Thoracic aorta (tissue), 2 donors: ENCODE measurements around the gene KRCC1. TPM values are rescaled to one million over a fixed set of nuclear protein-coding genes. Genes with fewer than 3 reads are reported as not detected.

ENCODE experiments used
- ATAC-seq: fragments of 150-250 bp; one replicate; pipeline ENCODE4 v1.8.0; 2017; ENCODE audit warnings: low read depth; ENCODE audit not compliant: insufficient number of reproducible peaks, low FRiP score
- DNase-seq: peaks from one replicate; pipeline ENCODE4 v3.0.0-alpha.2; 2020; ENCODE audit warnings: low spot score
- H3K27ac ChIP-seq, 2 donors: fragments of 200-600 bp; sonication (generic); 1 replicate in 1 of 2; 2 replicates in 1 of 2; pipeline ENCODE4 v1.5.1; 2016; ENCODE audit warnings: mild to moderate bottlenecking in 2 of 2, moderate library complexity in 2 of 2
- H3K27me3 ChIP-seq: fragments of 200-600 bp; sonication (generic); replicated peaks from 2 replicates; pipeline ENCODE4 v1.6.0; 2016; ENCODE audit warnings: mild to moderate bottlenecking; ENCODE audit not compliant: insufficient read depth
- H3K36me3 ChIP-seq: fragments of 200-600 bp; sonication (generic); one replicate; pipeline ENCODE4 v1.5.1; 2016
- H3K4me1 ChIP-seq, 2 donors: fragments of 200-600 bp; sonication (generic); 1 replicate in 1 of 2; 2 replicates in 1 of 2; pipeline versions ENCODE4 v1.5.1 to v1.6.0; 2016; ENCODE audit warnings: low read depth in 2 of 2, mild to moderate bottlenecking in 1 of 2; ENCODE audit not compliant: control insufficient read depth in 1 of 2
- H3K4me3 ChIP-seq: fragments of 200-600 bp; sonication (generic); 2 replicates; pipeline ENCODE4 v1.5.1; 2016; ENCODE audit warnings: mild to moderate bottlenecking
- H3K9me3 ChIP-seq: fragments of 200-600 bp; sonication (generic); 2 replicates; pipeline ENCODE4 v1.5.1; 2016
- CTCF ChIP-seq: fragments of 200-600 bp; sonication (generic); IDR thresholded peaks from one replicate; pipeline ENCODE4 v1.5.1; 2019; ENCODE audit warnings: antibody characterized with exemption
- total RNA-seq, 2 donors: library from RNA; depleted of rRNA; stranded (reverse); fragments of >200 nt; gene quantifications; one replicate each; pipeline versions ENCODE4 v1.1.0 to v1.2.3, GENCODE V29; 2016

KRCC1 gene
- total RNA-seq, 2 donors from 2014 or later, result 13.8 to 13.9 TPM

- no peak for ATAC-seq
- H3K27ac ChIP-seq, result no peak overlapping the region
- no peaks in the 10 kb centered on the region for H3K36me3 ChIP-seq
Observed at GRCh38 chr2:88066543-88066942, 11.0 kb upstream of the KRCC1 start.

GRCh38 chr2:88061295-88061694, 5.7 kb upstream of the KRCC1 start:
- Histone ChIP-seq H3K36me3 (no peaks in the 10 kb centered on the region), H3K4me3 (no peak overlapping the region), H3K4me1 (no peaks in the 10 kb centered on the region), H3K9me3 (no peaks in the 10 kb centered on the region), H3K27me3 (no peaks in the 10 kb centered on the region), H3K27ac (no peak overlapping the region)
- ATAC-seq (no peak), DNase-seq (no peak)
- no peak for TF ChIP-seq CTCF

More at GRCh38 chr2:88066543-88066942, 11.0 kb upstream of the KRCC1 start:
- Histone ChIP-seq H3K9me3 (no peaks in the 10 kb centered on the region), H3K4me3 (no peak overlapping the region), H3K27me3 (no peaks in the 10 kb centered on the region), H3K4me1 (no peaks in the 10 kb centered on the region)
- no peak for TF ChIP-seq CTCF
- DNase-seq, result no peak

GRCh38 chr2:88060907-88061275, 5.3 kb upstream of the KRCC1 start:
- Histone ChIP-seq H3K36me3 (no peaks in the 10 kb centered on the region), H3K4me1 (no peaks in the 10 kb centered on the region), H3K4me3 (no peak overlapping the region), H3K27ac (no peak overlapping the region), H3K9me3 (no peaks in the 10 kb centered on the region), H3K27me3 (no peaks in the 10 kb centered on the region)
- DNase-seq, result no peak
- no peak for TF ChIP-seq CTCF
- no peak for ATAC-seq

GRCh38 chr2:88059979-88060906, 4.7 kb upstream of the KRCC1 start:
- H3K27me3 ChIP-seq, result no peaks in the 10 kb centered on the region
- no peaks in the 10 kb centered on the region for H3K9me3 ChIP-seq
- H3K4me1 ChIP-seq, result no peaks in the 10 kb centered on the region
- peak; percentile 59 for TF ChIP-seq CTCF
- H3K27ac ChIP-seq, result no peak overlapping the region
- no peak for DNase-seq
- no peaks in the 10 kb centered on the region for H3K36me3 ChIP-seq
- no peak overlapping the region for H3K4me3 ChIP-seq
- ATAC-seq, result no peak

- no peak overlapping the region for H3K4me3 ChIP-seq
- DNase-seq (no peak), ATAC-seq (no peak)
- no peaks in the 10 kb centered on the region for H3K9me3 ChIP-seq
- no peaks in the 10 kb centered on the region for H3K27me3 ChIP-seq
- TF ChIP-seq CTCF, result no peak
- H3K27ac ChIP-seq, result no peak overlapping the region
- H3K36me3 ChIP-seq, result no peaks in the 10 kb centered on the region
- H3K4me1 ChIP-seq, result peaks cover 9 to 16% of the 10 kb centered on the region in 2 donors
Observed at GRCh38 chr2:88058191-88058590, 2.6 kb upstream of the KRCC1 start.
